Ishikawa (cell line): ENCODE measurements around the gene LZTS3.

Experiments used
- CEBPB ChIP-seq: IDR thresholded peaks from 2 replicates; pipeline ENCODE4 v1.6.1; 2012
- CREB1 ChIP-seq: IDR thresholded peaks from 2 replicates; pipeline ENCODE4 v1.6.1; 2012; ENCODE audit warnings: low read depth
- EGR1 ChIP-seq: IDR thresholded peaks from 2 replicates; pipeline ENCODE4 v1.6.1; 2012
- EP300 ChIP-seq: IDR thresholded peaks from 2 replicates; pipeline ENCODE4 v1.6.1; 2012; ENCODE audit warnings: borderline replicate concordance
- FOXM1 ChIP-seq: IDR thresholded peaks from 2 replicates; pipeline ENCODE4 v1.6.1; 2012; ENCODE audit warnings: low read depth, borderline replicate concordance
- MAX ChIP-seq: IDR thresholded peaks from 2 replicates; pipeline ENCODE4 v1.6.1; 2012
- NFIC ChIP-seq: IDR thresholded peaks from 2 replicates; pipeline ENCODE4 v1.6.1; 2012
- RAD21 ChIP-seq: IDR thresholded peaks from 2 replicates; pipeline ENCODE4 v1.6.1; 2012; ENCODE audit warnings: low read depth
- TAF1 ChIP-seq: IDR thresholded peaks from 2 replicates; pipeline ENCODE4 v1.6.1; 2012; ENCODE audit warnings: low read depth, mild to moderate bottlenecking
- TCF12 ChIP-seq: IDR thresholded peaks from 2 replicates; pipeline ENCODE4 v1.6.1; 2012; ENCODE audit warnings: low read depth
- TEAD4 ChIP-seq: IDR thresholded peaks from 2 replicates; pipeline ENCODE4 v1.6.1; 2012
- USF1 ChIP-seq: IDR thresholded peaks from 2 replicates; pipeline ENCODE4 v1.6.1; 2012
- YY1 ChIP-seq: IDR thresholded peaks from 2 replicates; pipeline ENCODE4 v1.6.1; 2012; ENCODE audit warnings: low read depth
- ZBTB7A ChIP-seq: IDR thresholded peaks from 2 replicates; pipeline ENCODE4 v1.6.1; 2012; ENCODE audit warnings: low read depth
- TF ChIP-seq, protein P1 (sequence below): IDR thresholded peaks from 2 replicates; pipeline ENCODE4 v1.6.1; 2012; ENCODE audit warnings: low read depth, mild to moderate bottlenecking

LZTS3 gene

GRCh38 chr20:3163099-3164042 is 10.0 kb downstream of the LZTS3 start:
- TF ChIP-seq, protein P1, sequence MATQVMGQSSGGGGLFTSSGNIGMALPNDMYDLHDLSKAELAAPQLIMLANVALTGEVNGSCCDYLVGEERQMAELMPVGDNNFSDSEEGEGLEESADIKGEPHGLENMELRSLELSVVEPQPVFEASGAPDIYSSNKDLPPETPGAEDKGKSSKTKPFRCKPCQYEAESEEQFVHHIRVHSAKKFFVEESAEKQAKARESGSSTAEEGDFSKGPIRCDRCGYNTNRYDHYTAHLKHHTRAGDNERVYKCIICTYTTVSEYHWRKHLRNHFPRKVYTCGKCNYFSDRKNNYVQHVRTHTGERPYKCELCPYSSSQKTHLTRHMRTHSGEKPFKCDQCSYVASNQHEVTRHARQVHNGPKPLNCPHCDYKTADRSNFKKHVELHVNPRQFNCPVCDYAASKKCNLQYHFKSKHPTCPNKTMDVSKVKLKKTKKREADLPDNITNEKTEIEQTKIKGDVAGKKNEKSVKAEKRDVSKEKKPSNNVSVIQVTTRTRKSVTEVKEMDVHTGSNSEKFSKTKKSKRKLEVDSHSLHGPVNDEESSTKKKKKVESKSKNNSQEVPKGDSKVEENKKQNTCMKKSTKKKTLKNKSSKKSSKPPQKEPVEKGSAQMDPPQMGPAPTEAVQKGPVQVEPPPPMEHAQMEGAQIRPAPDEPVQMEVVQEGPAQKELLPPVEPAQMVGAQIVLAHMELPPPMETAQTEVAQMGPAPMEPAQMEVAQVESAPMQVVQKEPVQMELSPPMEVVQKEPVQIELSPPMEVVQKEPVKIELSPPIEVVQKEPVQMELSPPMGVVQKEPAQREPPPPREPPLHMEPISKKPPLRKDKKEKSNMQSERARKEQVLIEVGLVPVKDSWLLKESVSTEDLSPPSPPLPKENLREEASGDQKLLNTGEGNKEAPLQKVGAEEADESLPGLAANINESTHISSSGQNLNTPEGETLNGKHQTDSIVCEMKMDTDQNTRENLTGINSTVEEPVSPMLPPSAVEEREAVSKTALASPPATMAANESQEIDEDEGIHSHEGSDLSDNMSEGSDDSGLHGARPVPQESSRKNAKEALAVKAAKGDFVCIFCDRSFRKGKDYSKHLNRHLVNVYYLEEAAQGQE: no peak
- TF ChIP-seq TEAD4 (no peak), TCF12 (no peak), NFIC (no peak), CREB1 (no peak), USF1 (no peak), MAX (no peak), EP300 (no peak), YY1 (no peak)

DNA sequence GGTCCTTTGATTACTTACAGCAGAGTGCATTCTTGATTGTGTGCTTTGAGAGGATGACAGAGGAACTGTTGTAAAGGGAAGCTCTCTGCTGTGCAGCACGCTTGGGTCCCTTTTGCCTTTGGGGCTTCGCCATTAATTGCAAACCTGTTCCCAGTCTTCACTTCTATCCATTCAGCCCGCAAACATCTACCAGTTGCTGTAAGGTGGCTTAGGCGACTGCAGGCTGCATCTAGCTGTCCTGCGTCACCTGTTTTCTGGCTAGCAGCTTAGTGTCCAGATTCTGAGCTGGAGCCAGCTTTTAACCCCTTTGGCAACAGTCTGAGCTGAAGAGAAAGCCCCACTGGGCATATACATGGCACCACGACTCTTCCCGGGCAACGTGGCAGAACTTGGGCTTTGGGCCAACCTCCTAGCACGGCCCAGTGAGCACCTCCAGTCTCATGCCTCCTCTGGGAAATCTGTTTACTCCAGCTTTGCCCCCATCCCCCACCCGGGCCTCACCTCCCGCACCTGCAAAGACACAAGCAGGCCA is 11.2 kb downstream of the LZTS3 start:
- TF ChIP-seq USF1 (no peak), NFIC (peak; percentile 65)

DNA sequence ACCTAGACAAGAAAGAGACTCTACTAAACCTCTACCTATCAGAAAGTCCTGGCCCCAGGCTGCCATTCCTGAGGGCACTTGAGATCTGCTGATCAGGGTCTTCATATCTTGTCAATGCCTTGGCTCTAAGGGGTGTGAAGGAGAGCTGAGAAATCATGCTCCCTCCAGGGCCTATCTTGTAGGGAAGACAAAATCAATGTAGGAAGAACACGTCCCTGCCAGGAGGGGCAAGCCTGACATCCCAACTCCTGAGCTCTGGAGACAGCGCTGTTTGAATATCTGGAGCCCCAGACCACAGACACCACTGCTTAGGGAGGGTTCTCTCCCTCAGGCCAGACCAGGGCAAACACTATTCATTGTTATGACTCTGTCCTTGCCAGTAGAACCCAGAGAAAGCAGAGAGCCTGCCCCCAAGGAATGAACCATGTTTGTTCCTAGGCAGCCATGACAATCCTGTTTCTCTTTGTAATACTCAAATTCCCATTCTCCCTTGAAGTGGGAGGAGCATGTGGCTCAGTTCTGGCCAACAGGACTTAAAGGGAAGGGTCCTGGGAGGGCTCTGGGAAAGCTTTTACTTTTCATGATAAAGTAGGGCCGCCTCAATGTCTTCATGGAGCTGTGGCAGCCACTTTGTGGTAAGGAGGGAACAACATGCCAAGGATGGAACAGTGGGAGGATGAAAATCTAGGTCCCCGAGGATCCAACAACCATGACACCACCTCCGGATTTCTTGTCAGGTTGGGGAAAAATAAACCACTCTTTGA is 11.9 kb downstream of the LZTS3 start:
- TF ChIP-seq YY1 (no peak), FOXM1 (no peak)

- no peak for TF ChIP-seq TEAD4
- TF ChIP-seq RAD21: no peak
- TF ChIP-seq TAF1: no peak
- no peak for TF ChIP-seq TCF12
- no peak for TF ChIP-seq USF1
- no peak for TF ChIP-seq EGR1
- TF ChIP-seq MAX: no peak
- TF ChIP-seq YY1: no peak
- TF ChIP-seq CREB1: no peak
Measured at GRCh38 chr20:3160418-3160817, 12.9 kb downstream of the LZTS3 start.

DNA sequence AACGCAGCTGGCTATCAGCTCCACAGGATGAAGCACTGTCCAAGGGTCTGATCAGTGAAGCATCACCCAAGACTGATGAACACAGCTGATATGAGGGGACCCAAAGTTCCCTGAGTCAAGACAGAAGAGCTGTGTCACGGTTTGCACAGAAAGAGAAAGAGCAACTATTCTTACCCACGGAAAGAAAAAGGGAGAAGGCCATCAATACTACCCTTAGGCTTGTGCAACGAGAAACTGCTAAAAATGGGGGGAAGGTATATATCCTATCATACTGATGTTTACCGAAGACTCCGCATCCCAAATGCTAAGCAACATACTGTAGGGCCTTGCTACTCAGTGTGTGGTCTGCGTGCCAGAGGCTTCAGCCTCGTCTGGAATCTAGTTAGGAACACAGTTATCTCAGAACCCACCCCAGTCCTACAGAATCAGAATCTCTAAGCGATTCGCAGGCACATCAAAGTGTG is 14.3 kb downstream of the LZTS3 start:
- no peak for TF ChIP-seq TAF1
- no peak for TF ChIP-seq MAX
- TF ChIP-seq EGR1: no peak
- TF ChIP-seq TCF12: no peak
- no peak for TF ChIP-seq USF1
- no peak for TF ChIP-seq EP300
- TF ChIP-seq YY1: no peak
- TF ChIP-seq FOXM1: no peak
- TF ChIP-seq, protein P1: no peak
- no peak for TF ChIP-seq ZBTB7A
- no peak for TF ChIP-seq CEBPB
- TF ChIP-seq CREB1: no peak
- no peak for TF ChIP-seq NFIC
- TF ChIP-seq TEAD4: no peak
- no peak for TF ChIP-seq RAD21
